Upper lobe of left lung (tissue), 6 donors: Measurements from ENCODE around the gene KRTAP4-12. TPM values are rescaled to one million over a fixed set of nuclear protein-coding genes. Genes with fewer than 3 reads are reported as not detected.
"Not testable (repeated sequence)": the region's sequence is repeated elsewhere in the genome, so short reads cannot be mapped to it uniquely, and the experiment has no call there.

ENCODE experiments used
- ATAC-seq, 2 donors: fragments of 200-7000 bp; cut with Tn5 transposase; one replicate each; pipeline ENCODE4 v1.9.1; 2022; ENCODE audit warnings: mild to moderate bottlenecking in 2 of 2, moderate library complexity in 2 of 2; ENCODE audit not compliant: low FRiP score in 2 of 2
- DNase-seq, 2 donors: peaks; one replicate each; pipeline ENCODE4 v3.0.0-alpha.2; 2019 to 2020
- H3K27ac ChIP-seq, 4 donors: fragments of 200-600 bp; sonication (generic); one replicate each; pipeline ENCODE4 v1.5.1; 2016 to 2019
- H3K27me3 ChIP-seq, 4 donors: fragments of 200-600 bp; sonication (generic); one replicate each; pipeline ENCODE4 v1.5.1; 2017 to 2019
- H3K36me3 ChIP-seq, 4 donors: fragments of 200-600 bp; sonication (generic); one replicate each; pipeline ENCODE4 v1.5.1; 2016 to 2019
- H3K4me1 ChIP-seq, 4 donors: fragments of 200-600 bp; sonication (generic); one replicate each; pipeline ENCODE4 v1.5.1; 2018 to 2019
- H3K4me3 ChIP-seq, 4 donors: fragments of 200-600 bp; sonication (generic); one replicate each; pipeline ENCODE4 v1.5.1; 2017 to 2019; ENCODE audit warnings: mild to moderate bottlenecking in 2 of 4, moderate library complexity in 1 of 4
- H3K9me3 ChIP-seq, 4 donors: fragments of 200-600 bp; sonication (generic); one replicate each; pipeline ENCODE4 v1.5.1; 2018 to 2019
- CTCF ChIP-seq, 6 experiments: fragments of 450-650 bp in 4 of 6; fragments of 200-600 bp in 2 of 6; sonication (generic) in 2 of 6; IDR thresholded peaks; one replicate each; pipeline ENCODE4 v1.5.1; 2016 to 2019; ENCODE audit warnings: antibody characterized with exemption in 6 of 6
- EP300 ChIP-seq, 4 donors: sonication (generic); formaldehyde crosslinking; IDR thresholded peaks; one replicate each; pipeline ENCODE4 v1.5.1; 2017; ENCODE audit warnings: antibody characterized with exemption in 4 of 4, control low read depth in 2 of 4
- POLR2A ChIP-seq, 4 donors: fragments of 450-650 bp; IDR thresholded peaks; one replicate each; pipeline ENCODE4 v1.5.1; 2016 to 2017; ENCODE audit warnings: antibody characterized with exemption in 4 of 4, mild to moderate bottlenecking in 2 of 4
- POLR2AphosphoS5 ChIP-seq, 2 donors: sonication (generic); formaldehyde crosslinking; IDR thresholded peaks; one replicate each; pipeline ENCODE4 v1.5.1; 2017; ENCODE audit warnings: antibody characterized with exemption in 2 of 2
- WGBS, 2 donors: methylation state at CpG; one replicate each; pipeline ENCODE4 v1.1.5; 2017 to 2018; 5-methylcytosine and 5-hydroxymethylcytosine counted together
- total RNA-seq, 6 donors: library from RNA; depleted of rRNA in 4 of 6; stranded (reverse); fragments of >200 nt in 4 of 6; gene quantifications; one replicate each; pipeline versions ENCODE4 v1.1.0 to v1.2.1, GENCODE V29; 2016 to 2021
- donor health status: DM: no; HTN: no; CAD: no; lungs with moderate emphysema.
- donor health status: DM: no; HTN: yes; CAD: no; lungs with severe emphysema.

The KRTAP4-12 gene
- total RNA-seq, 6 donors from 2014 or later, result not detected

- Histone ChIP-seq H3K4me3 (no peak within 1 kb of the TSS), H3K4me1 (no peaks in the 10 kb centered on the region), H3K27ac (no peak within 1 kb of the TSS), H3K9me3 (no peaks in the 10 kb centered on the region), H3K36me3 (no peaks in the 10 kb centered on the region), H3K27me3 (no peaks in the 10 kb centered on the region)
- no peak for TF ChIP-seq CTCF (IDR thresholded peaks at IDR 0.05)
- DNase-seq (no peak), ATAC-seq (no peak)
- WGBS, 2 donors, result 40 to 46% methylated on average over 2 of the region's 2 CpGs
Observed at GRCh38 chr17:41149652-41149985, 25.6 kb upstream of the KRTAP4-12 start, which contains the start of gene KRTAP4-5. TSS of gene KRTAP4-5 (minus strand) at chr17:41149825. CDS start at chr17:41149767, 58 bp downstream.

GRCh38 chr17:41148971-41149651 lies 25.1 kb upstream of the KRTAP4-12 start:
- H3K9me3 ChIP-seq, H3K27me3 ChIP-seq, ATAC-seq, H3K27ac ChIP-seq, H3K36me3 ChIP-seq, H3K4me3 ChIP-seq, H3K4me1 ChIP-seq: not testable (repeated sequence)
- DNase-seq, result peak in 1 of 2 donors; percentile 57
- 80 to 85% methylated on average over 6 to 10 of the region's 10 CpGs for WGBS, 2 donors

- ATAC-seq, result no peak
- Histone ChIP-seq H3K27me3 (no peaks in the 10 kb centered on the region), H3K27ac (no peak overlapping the region), H3K36me3 (no peaks in the 10 kb centered on the region), H3K4me3 (no peak overlapping the region), H3K9me3 (peaks cover 4 to 16% (median 7%) of the 10 kb centered on the region in 4 donors), H3K4me1 (no peaks in the 10 kb centered on the region)
- TF ChIP-seq POLR2AphosphoS5 (IDR thresholded peaks at IDR 0.05) (no peak), CTCF (IDR thresholded peaks at IDR 0.05) (no peak), POLR2A (IDR thresholded peaks at IDR 0.05) (no peak), EP300 (IDR thresholded peaks at IDR 0.05) (no peak)
- no peak for DNase-seq
- 79 to 89% methylated on average over 2 of the region's 2 CpGs for WGBS, 2 donors
Observed at GRCh38 chr17:41147531-41148204, 23.7 kb upstream of the KRTAP4-12 start.

GRCh38 chr17:41145261-41145660 lies 21.3 kb upstream of the KRTAP4-12 start:
- no peak for TF ChIP-seq CTCF (IDR thresholded peaks at IDR 0.05)
- no peak for TF ChIP-seq POLR2A (IDR thresholded peaks at IDR 0.05)
- no peak for TF ChIP-seq EP300 (IDR thresholded peaks at IDR 0.05)
- no peak for TF ChIP-seq POLR2AphosphoS5 (IDR thresholded peaks at IDR 0.05)
- Histone ChIP-seq H3K27ac (no peak overlapping the region), H3K9me3 (peaks cover 4 to 23% (median 8%) of the 10 kb centered on the region in 4 donors), H3K4me1 (no peaks in the 10 kb centered on the region), H3K4me3 (no peak overlapping the region), H3K36me3 (no peaks in the 10 kb centered on the region), H3K27me3 (no peaks in the 10 kb centered on the region)
- 78 to 90% methylated on average over 2 of the region's 2 CpGs for WGBS, 2 donors
- ATAC-seq (no peak), DNase-seq (no peak)

- no peaks in the 10 kb centered on the region for H3K4me1 ChIP-seq
- ATAC-seq, result no peak
- no peak overlapping the region for H3K4me3 ChIP-seq
- peaks cover 4 to 27% (median 13%) of the 10 kb centered on the region in 4 donors for H3K9me3 ChIP-seq
- H3K36me3 ChIP-seq, result no peaks in the 10 kb centered on the region
- H3K27ac ChIP-seq, result no peak overlapping the region
- no peaks in the 10 kb centered on the region for H3K27me3 ChIP-seq
- no peak for DNase-seq
- WGBS, 2 donors, result 72% methylated on average over 1 of the region's 1 CpG
- TF ChIP-seq EP300 (IDR thresholded peaks at IDR 0.05), result no peak
- TF ChIP-seq POLR2A (IDR thresholded peaks at IDR 0.05), result no peak
- TF ChIP-seq POLR2AphosphoS5 (IDR thresholded peaks at IDR 0.05), result no peak
- TF ChIP-seq CTCF (IDR thresholded peaks at IDR 0.05), result no peak
Observed at GRCh38 chr17:41144846-41145245, 20.9 kb upstream of the KRTAP4-12 start.
